Thoracic aorta (tissue), 2 donors: ENCODE measurements around the gene RBMS1. TPM values are rescaled to one million over a fixed set of nuclear protein-coding genes. Genes with fewer than 3 reads are reported as not detected.
A peak's percentile ranks its signal among the peaks of the same experiment; 100 is the strongest.

Experiments used
- ATAC-seq: fragments of 150-250 bp; one replicate; pipeline ENCODE4 v1.8.0; 2017; ENCODE audit warnings: low read depth; ENCODE audit not compliant: insufficient number of reproducible peaks, low FRiP score
- DNase-seq: peaks from one replicate; pipeline ENCODE4 v3.0.0-alpha.2; 2020; ENCODE audit warnings: low spot score
- H3K27ac ChIP-seq, 2 donors: fragments of 200-600 bp; sonication (generic); 1 replicate in 1 of 2; 2 replicates in 1 of 2; pipeline ENCODE4 v1.5.1; 2016; ENCODE audit warnings: mild to moderate bottlenecking in 2 of 2, moderate library complexity in 2 of 2
- H3K27me3 ChIP-seq: fragments of 200-600 bp; sonication (generic); replicated peaks from 2 replicates; pipeline ENCODE4 v1.6.0; 2016; ENCODE audit warnings: mild to moderate bottlenecking; ENCODE audit not compliant: insufficient read depth
- H3K36me3 ChIP-seq: fragments of 200-600 bp; sonication (generic); one replicate; pipeline ENCODE4 v1.5.1; 2016
- H3K4me1 ChIP-seq, 2 donors: fragments of 200-600 bp; sonication (generic); 1 replicate in 1 of 2; 2 replicates in 1 of 2; pipeline versions ENCODE4 v1.5.1 to v1.6.0; 2016; ENCODE audit warnings: low read depth in 2 of 2, mild to moderate bottlenecking in 1 of 2; ENCODE audit not compliant: control insufficient read depth in 1 of 2
- H3K4me3 ChIP-seq: fragments of 200-600 bp; sonication (generic); 2 replicates; pipeline ENCODE4 v1.5.1; 2016; ENCODE audit warnings: mild to moderate bottlenecking
- H3K9me3 ChIP-seq: fragments of 200-600 bp; sonication (generic); 2 replicates; pipeline ENCODE4 v1.5.1; 2016
- total RNA-seq, 2 donors: library from RNA; depleted of rRNA; stranded (reverse); fragments of >200 nt; gene quantifications; one replicate each; pipeline versions ENCODE4 v1.1.0 to v1.2.3, GENCODE V29; 2016
- TF ChIP-seq, protein P1 (sequence below): fragments of 200-600 bp; sonication (generic); IDR thresholded peaks from one replicate; pipeline ENCODE4 v1.5.1; 2019; ENCODE audit warnings: antibody characterized with exemption

Gene RBMS1
- total RNA-seq, 2 donors from 2014 or later: 98.7 to 179 TPM

DNA sequence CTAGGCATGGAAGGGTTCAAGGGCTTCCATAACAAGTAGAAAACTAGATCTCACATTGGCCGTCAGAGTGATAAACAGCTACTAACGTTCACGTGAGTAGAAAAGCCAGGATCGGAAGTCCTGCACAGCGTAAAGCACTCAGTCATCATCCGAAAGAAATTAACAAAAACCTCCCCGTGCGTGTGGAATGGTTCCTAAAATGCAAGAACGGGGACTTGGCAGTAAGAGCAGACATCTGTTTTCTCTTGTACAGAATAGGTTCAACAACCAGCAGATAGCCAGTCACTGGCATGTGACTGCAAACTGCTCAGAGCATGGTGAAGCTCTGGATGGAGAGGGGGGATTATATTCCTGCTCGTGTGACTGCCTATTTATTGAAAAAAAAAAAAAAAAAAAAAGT is 186.6 kb downstream of the RBMS1 start:
- DNase-seq (no peak), ATAC-seq (no peak)
- TF ChIP-seq, protein P1, sequence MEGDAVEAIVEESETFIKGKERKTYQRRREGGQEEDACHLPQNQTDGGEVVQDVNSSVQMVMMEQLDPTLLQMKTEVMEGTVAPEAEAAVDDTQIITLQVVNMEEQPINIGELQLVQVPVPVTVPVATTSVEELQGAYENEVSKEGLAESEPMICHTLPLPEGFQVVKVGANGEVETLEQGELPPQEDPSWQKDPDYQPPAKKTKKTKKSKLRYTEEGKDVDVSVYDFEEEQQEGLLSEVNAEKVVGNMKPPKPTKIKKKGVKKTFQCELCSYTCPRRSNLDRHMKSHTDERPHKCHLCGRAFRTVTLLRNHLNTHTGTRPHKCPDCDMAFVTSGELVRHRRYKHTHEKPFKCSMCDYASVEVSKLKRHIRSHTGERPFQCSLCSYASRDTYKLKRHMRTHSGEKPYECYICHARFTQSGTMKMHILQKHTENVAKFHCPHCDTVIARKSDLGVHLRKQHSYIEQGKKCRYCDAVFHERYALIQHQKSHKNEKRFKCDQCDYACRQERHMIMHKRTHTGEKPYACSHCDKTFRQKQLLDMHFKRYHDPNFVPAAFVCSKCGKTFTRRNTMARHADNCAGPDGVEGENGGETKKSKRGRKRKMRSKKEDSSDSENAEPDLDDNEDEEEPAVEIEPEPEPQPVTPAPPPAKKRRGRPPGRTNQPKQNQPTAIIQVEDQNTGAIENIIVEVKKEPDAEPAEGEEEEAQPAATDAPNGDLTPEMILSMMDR: no peak
- Histone ChIP-seq H3K27ac (peak overlapping the region; percentile 46 to 54), H3K9me3 (no peaks in the 10 kb centered on the region), H3K27me3 (no peaks in the 10 kb centered on the region), H3K4me1 (peaks cover 29 to 33% of the 10 kb centered on the region in 2 donors), H3K4me3 (peak overlapping the region; percentile 54), H3K36me3 (no peaks in the 10 kb centered on the region)

DNA sequence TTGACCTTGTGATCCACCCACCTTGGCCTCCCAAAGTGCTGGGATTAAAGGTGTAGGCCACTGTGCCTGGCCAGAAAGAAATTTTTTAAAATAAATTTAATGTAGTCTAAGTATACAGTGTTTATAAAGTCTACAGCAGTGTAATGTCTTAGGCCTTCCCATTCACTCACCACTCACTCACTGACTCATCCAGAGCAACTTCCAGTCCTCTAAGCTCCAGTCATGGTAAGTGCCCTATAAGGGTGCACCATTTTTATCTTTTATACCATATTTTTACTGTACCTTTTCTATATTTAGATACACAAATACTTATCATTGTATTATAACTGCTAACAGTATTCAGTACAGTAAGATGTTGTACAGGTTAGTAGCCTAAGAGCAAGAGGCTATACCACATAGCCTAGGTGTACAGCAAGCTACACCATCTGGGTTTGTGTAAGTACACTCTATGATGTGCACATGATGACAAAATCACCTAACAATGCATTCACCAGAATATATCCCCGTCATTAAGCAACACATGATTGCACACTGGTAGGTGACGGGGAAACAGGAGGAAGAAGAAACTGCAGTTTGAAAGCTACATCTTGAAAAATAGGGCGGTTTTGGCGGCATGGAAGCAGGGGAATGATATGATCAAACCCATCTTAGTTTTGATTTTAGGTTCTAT is 188.4 kb downstream of the RBMS1 start:
- Histone ChIP-seq H3K4me3 (no peak overlapping the region), H3K9me3 (no peaks in the 10 kb centered on the region), H3K27ac (no peak overlapping the region), H3K4me1 (peaks cover 25 to 33% of the 10 kb centered on the region in 2 donors), H3K27me3 (no peaks in the 10 kb centered on the region), H3K36me3 (no peaks in the 10 kb centered on the region)
- DNase-seq: no peak
- TF ChIP-seq, protein P1: no peak
- no peak for ATAC-seq

DNA sequence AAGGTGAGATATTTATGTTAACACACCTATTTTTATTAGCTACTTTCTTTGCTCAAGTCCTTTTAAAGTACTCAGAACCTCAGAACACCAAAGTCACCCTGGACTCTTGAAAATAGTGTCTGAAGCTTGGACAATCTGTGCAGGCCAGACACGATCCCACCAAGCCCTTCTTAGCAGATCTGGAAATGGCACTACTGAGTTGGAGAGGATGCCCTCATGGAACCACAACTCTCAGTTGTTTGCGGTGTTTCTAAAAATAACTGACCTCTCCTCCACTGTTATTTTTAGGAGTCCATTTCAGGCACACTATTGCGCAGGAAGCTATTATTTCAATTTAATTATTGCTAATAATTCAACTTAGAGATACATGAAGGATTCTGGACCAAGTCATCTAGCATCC is 190.1 kb downstream of the RBMS1 start:
- Histone ChIP-seq H3K27ac (no peak overlapping the region), H3K27me3 (no peaks in the 10 kb centered on the region), H3K4me1 (peaks cover 21 to 22% of the 10 kb centered on the region in 2 donors), H3K4me3 (no peak overlapping the region), H3K36me3 (no peaks in the 10 kb centered on the region), H3K9me3 (no peaks in the 10 kb centered on the region)
- TF ChIP-seq, protein P1: no peak
- ATAC-seq (no peak), DNase-seq (no peak)

DNA sequence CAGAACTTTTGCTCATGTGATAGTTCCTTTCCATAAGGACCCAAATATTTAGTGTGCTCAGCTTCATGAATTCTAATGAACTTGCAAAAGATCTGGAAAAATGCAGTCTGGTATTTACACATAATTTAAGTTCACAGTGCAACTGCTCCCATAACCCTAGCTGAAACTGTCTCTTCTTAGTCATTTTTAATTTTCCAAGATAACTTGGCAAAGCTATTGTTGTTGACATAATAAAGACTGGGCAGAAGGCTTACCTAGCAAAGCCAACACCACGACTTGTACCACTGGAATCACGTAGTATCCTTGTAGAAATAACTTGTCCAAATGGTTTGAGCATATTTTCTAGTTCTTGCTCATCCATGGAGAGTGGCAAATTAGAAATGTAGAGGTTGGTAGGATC is 190.5 kb downstream of the RBMS1 start:
- Histone ChIP-seq H3K9me3 (no peaks in the 10 kb centered on the region), H3K27ac (no peak overlapping the region), H3K4me1 (peaks cover 21 to 22% of the 10 kb centered on the region in 2 donors), H3K27me3 (no peaks in the 10 kb centered on the region), H3K4me3 (no peak overlapping the region), H3K36me3 (no peaks in the 10 kb centered on the region)
- DNase-seq: no peak
- no peak for ATAC-seq
- TF ChIP-seq, protein P1: no peak

DNA sequence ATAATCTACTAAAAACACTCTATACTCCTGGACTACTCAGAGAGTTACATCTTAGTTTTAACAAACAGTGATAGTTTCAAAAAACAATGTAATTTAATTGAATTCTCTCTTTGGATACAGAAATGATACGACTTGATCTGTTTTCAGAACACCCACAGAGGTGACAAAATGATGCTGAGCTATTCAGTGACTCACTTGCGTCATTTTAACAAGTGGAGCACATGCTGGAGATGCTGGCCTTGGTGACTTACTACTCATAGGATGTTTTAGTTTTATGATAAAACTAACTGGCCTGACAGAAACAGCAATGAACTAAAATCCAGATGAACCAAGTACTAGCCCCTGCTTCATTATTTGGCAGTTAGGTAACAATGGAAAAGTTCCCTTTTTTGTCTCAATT is 192.2 kb downstream of the RBMS1 start:
- H3K27ac ChIP-seq: no peak overlapping the region
- ATAC-seq (no peak), DNase-seq (no peak)
- peaks cover 12 to 18% of the 10 kb centered on the region in 2 donors for H3K4me1 ChIP-seq
- H3K9me3 ChIP-seq: no peaks in the 10 kb centered on the region
- no peaks in the 10 kb centered on the region for H3K36me3 ChIP-seq
- H3K27me3 ChIP-seq: no peaks in the 10 kb centered on the region
- no peak overlapping the region for H3K4me3 ChIP-seq
- TF ChIP-seq, protein P1: no peak
